HG03039 (cell line): ENCODE measurements around the gene RAD51.

ENCODE experiments used
- ATAC-seq: cut with Tn5 transposase; IDR thresholded peaks from one replicate; pipeline ENCODE4 v1.9.1; 2021; ENCODE audit warnings: mild to moderate bottlenecking, moderate library complexity; ENCODE audit not compliant: unreplicated experiment

The RAD51 gene

DNA sequence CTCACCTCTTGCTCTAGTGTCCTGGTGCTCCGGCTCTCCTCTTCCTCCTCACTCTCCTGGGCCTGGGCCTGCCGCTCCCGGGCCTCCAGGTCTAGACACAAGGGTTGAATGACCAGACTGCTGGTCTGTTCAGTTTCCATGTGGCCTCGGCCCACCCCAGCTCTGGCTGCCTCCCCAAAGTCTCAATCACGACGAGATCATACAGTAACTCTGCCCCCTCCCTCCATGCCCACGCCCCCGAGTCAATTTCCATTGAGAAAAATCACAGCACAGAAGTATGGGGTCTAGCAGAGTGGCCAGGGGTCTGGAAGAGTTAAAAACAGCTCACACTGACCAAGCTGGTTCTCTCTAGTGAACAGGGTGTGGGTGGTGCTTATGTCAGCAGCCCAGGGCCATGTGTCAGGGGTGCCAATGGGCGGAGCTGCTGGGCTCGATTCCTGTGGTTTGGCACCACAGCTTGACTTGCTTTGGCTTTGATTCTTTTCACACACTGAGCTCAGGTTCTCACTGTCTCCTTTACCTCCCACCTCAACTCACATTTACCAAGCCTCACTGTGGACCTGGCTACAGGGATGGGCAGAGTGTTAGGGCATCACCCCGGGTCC lies 81.7 kb downstream of the RAD51 start:
- no peak for ATAC-seq
